Measurements from ENCODE around the gene PIP4K2B. TPM values are rescaled to one million over a fixed set of nuclear protein-coding genes. Genes with fewer than 3 reads are reported as not detected.

The PIP4K2B gene
- total RNA-seq, 2 experiments from 2014 or later, result 33.0 to 38.6 TPM

DNA sequence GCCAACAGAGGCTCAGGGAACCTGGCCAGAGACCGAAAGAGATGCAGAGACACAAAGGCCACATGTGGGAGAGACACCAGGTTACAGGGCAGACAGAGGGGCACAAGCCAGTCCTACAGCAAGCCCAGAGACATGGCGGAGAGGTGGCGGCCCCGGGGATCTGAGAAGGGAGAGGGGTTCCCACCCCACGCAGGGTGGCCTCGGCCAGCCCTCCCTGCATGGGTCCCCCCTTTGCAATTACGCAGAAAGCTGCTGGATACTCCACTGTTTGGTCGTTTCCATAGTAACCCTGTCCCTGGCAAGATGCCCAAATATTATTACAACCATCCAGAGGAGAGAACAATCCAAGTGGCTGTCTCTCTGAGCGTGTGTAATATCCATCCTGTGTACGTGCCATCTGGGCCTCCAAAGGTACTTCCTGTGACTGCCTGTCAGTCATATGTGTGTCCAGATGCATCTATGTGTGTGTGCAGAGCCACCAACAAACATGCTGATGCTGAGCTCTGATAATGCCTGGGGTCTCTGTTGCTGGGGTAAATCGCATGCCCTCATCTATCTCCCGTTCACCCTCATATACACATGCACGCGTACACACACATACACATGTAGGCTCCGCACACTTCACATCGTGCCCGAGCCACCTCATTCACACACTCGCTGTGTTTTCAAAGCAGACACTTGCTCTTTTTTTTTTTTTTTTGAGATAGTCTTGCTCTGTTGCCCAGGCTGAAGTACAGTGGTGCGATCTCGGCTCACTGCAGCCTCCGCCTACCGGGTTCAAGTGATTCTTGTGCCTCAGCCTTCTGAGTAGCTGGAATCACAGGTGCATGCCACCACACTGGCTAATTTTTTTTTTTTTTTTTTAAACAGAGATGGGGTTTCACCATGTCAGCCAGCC is 56.7 kb downstream of the PIP4K2B start:
- TF ChIP-seq EZH2phosphoT487 (IDR thresholded peaks at IDR 0.05; ENCODE audit: borderline replicate concordance, low read depth, low read length), result no peak
- TF ChIP-seq, protein P1, sequence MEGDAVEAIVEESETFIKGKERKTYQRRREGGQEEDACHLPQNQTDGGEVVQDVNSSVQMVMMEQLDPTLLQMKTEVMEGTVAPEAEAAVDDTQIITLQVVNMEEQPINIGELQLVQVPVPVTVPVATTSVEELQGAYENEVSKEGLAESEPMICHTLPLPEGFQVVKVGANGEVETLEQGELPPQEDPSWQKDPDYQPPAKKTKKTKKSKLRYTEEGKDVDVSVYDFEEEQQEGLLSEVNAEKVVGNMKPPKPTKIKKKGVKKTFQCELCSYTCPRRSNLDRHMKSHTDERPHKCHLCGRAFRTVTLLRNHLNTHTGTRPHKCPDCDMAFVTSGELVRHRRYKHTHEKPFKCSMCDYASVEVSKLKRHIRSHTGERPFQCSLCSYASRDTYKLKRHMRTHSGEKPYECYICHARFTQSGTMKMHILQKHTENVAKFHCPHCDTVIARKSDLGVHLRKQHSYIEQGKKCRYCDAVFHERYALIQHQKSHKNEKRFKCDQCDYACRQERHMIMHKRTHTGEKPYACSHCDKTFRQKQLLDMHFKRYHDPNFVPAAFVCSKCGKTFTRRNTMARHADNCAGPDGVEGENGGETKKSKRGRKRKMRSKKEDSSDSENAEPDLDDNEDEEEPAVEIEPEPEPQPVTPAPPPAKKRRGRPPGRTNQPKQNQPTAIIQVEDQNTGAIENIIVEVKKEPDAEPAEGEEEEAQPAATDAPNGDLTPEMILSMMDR (conservative IDR thresholded peaks at IDR 0.05; ENCODE audit: low read length), result no peak
- peak; percentile 66 for DNase-seq (ENCODE audit: low spot score)
- Histone ChIP-seq H3K9me2 (ENCODE audit: insufficient read depth, low read length) (no peaks in the 10 kb centered on the region), H3K4me3 (ENCODE audit: low read depth, low read length, poor library complexity, severe bottlenecking) (peak overlapping the region; percentile 26), H3K4me1 (ENCODE audit: insufficient read depth, low read length, poor library complexity, severe bottlenecking) (peaks cover 55% of the 10 kb centered on the region), H2AFZ (ENCODE audit: low read length) (no peak overlapping the region), H3K9me3 (ENCODE audit: low read length) (no peaks in the 10 kb centered on the region), H3K4me2 (ENCODE audit: low read length) (peak overlapping the region; percentile 80), H3K36me3 (ENCODE audit: insufficient read depth, low read length) (peaks cover 48% of the 10 kb centered on the region), H3K27ac (ENCODE audit: low read depth, low read length, poor library complexity, severe bottlenecking) (peak overlapping the region; percentile 26), H3K79me2 (ENCODE audit: insufficient read depth, low read depth, low read length) (peaks cover 67% of the 10 kb centered on the region), H4K20me1 (ENCODE audit: insufficient read depth, low read length) (no peaks in the 10 kb centered on the region)
- intact Hi-C loops (cut with micrococcal nuclease; ENCODE audit: unreplicated experiment), result no loop called here
- no TSS peak for BruUV-seq (replicated peaks)
- ChIA-PET POLR2A (no interaction called here), CTCF (ENCODE audit: unreplicated experiment) (interaction anchor here (1.0 kb wide), 1 partner anchor 35 kb away, joined by 3 read pairs; no protein-coding TSS in a partner anchor)

DNA sequence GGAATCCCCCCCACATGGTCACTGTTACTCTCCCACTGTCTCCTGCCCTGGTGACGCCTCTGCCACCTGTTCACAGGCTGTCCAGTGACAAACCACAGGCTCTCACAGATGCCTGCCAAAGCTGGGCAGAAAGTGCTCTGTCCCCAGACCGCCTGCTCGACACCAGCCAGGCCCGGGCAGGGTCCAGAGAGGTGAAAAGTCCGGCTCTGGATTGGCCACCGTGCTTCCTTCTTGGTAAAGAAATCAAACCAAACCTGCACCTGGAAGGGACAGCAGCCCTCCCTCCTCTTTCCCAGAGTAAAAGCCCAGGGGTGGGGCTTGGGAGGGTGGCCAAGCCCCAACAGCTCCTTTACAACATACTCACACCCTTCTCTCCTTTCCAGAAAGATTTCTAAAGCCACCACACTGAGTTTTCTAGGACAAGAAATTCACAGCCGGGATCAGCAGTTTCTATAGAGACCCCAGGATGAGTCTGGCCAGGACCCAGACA is 57.4 kb downstream of the PIP4K2B start:
- POLR2A ChIA-PET, result no interaction called here

More for the DNA sequence above, 57.4 kb downstream of the PIP4K2B start:
- Histone ChIP-seq H3K27ac (ENCODE audit: low read depth, low read length, poor library complexity, severe bottlenecking) (peak overlapping the region; percentile 26), H3K4me2 (ENCODE audit: low read length) (peak overlapping the region; percentile 80), H2AFZ (ENCODE audit: low read length) (no peak overlapping the region), H4K20me1 (ENCODE audit: insufficient read depth, low read length) (no peaks in the 10 kb centered on the region), H3K4me1 (ENCODE audit: insufficient read depth, low read length, poor library complexity, severe bottlenecking) (peaks cover 55% of the 10 kb centered on the region), H3K36me3 (ENCODE audit: insufficient read depth, low read length) (peaks cover 54% of the 10 kb centered on the region), H3K4me3 (ENCODE audit: low read depth, low read length, poor library complexity, severe bottlenecking) (no peak overlapping the region), H3K9me2 (ENCODE audit: insufficient read depth, low read length) (no peaks in the 10 kb centered on the region), H3K9me3 (ENCODE audit: low read length) (no peaks in the 10 kb centered on the region), H3K79me2 (ENCODE audit: insufficient read depth, low read depth, low read length) (peaks cover 64% of the 10 kb centered on the region)
- DNase-seq (ENCODE audit: low spot score), result no peak
- no TSS peak for BruUV-seq (replicated peaks)
- TF ChIP-seq, protein P1 (conservative IDR thresholded peaks at IDR 0.05; ENCODE audit: low read length), result no peak
- TF ChIP-seq EZH2phosphoT487 (IDR thresholded peaks at IDR 0.05; ENCODE audit: borderline replicate concordance, low read depth, low read length), result no peak
- CTCF ChIA-PET (ENCODE audit: unreplicated experiment), result no interaction called here
- intact Hi-C loops (cut with micrococcal nuclease; ENCODE audit: unreplicated experiment), result no loop called here

Measured in OCI-LY7 (cell line).